ENCODE measurements around the gene DNAJC18.

DNAJC18 gene

DNA sequence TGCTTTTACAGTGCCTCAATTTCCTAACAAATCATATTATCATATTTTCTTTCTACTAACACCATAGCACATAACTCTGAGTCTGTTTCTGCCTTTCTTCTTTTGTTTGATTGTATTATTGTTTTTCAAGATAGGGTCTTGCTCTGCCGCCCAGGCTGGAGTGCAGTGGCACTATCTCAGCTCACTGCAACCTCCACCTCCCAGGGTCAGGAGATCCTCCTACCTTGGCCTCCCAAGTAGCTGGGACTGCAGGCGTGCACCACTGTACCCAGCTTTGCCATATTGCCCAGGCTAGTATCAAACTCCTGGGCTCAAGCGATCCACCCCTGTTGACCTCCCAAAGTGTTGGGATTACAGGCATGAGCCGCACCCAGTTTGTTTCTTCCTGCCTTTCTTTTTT, 78.9 kb downstream of the DNAJC18 start:
- DNase-seq, result no peak
